ENCODE data around the gene NCOA1.

The NCOA1 gene

GRCh38 chr2:24763843-24764242, 272.8 kb downstream of the NCOA1 start:
- no peak for TF ChIP-seq CTCF (IDR thresholded peaks at IDR 0.05; ENCODE audit: insufficient read depth, missing control alignments)
- FAIRE-seq (no peak), DNase-seq (ENCODE audit: insufficient read length, low spot score) (no peak)

- FAIRE-seq, result no peak
- DNase-seq (ENCODE audit: insufficient read length, low spot score), result no peak
- no peak for TF ChIP-seq CTCF (IDR thresholded peaks at IDR 0.05; ENCODE audit: insufficient read depth, missing control alignments)
These were observed 275.6 kb downstream of the NCOA1 start for GRCh38 chr2:24766609-24767008.

- DNase-seq (ENCODE audit: insufficient read length, low spot score) (no peak), FAIRE-seq (no peak)
- no peak for TF ChIP-seq CTCF (IDR thresholded peaks at IDR 0.05; ENCODE audit: insufficient read depth, missing control alignments)
These were observed 277.0 kb downstream of the NCOA1 start for GRCh38 chr2:24768013-24768412.

GRCh38 chr2:24768601-24769000, 277.5 kb downstream of the NCOA1 start:
- DNase-seq (ENCODE audit: insufficient read length, low spot score) (no peak), FAIRE-seq (no peak)
- no peak for TF ChIP-seq CTCF (IDR thresholded peaks at IDR 0.05; ENCODE audit: insufficient read depth, missing control alignments)

GRCh38 chr2:24771061-24771460, 280.0 kb downstream of the NCOA1 start:
- FAIRE-seq, result no peak
- no peak for DNase-seq (ENCODE audit: insufficient read length, low spot score)
- no peak for TF ChIP-seq CTCF (IDR thresholded peaks at IDR 0.05; ENCODE audit: insufficient read depth, missing control alignments)

- FAIRE-seq (no peak), DNase-seq (ENCODE audit: insufficient read length, low spot score) (no peak)
- TF ChIP-seq CTCF (IDR thresholded peaks at IDR 0.05; ENCODE audit: insufficient read depth, missing control alignments), result no peak
These were observed 280.9 kb downstream of the NCOA1 start for GRCh38 chr2:24771764-24772586.

GRCh38 chr2:24774373-24774772, 283.3 kb downstream of the NCOA1 start:
- DNase-seq (ENCODE audit: insufficient read length, low spot score), result no peak
- FAIRE-seq, result no peak
- TF ChIP-seq CTCF (IDR thresholded peaks at IDR 0.05; ENCODE audit: insufficient read depth, missing control alignments), result no peak

Data from D721Med (cell line).